Thyroid gland (tissue), 4 donors: ENCODE data around the gene STIM1. TPM values are rescaled to one million over a fixed set of nuclear protein-coding genes. Genes with fewer than 3 reads are reported as not detected.

Experiments
- DNase-seq, 2 donors: peaks; one replicate each; pipeline ENCODE4 v3.0.0-alpha.2; 2019
- H3K27ac ChIP-seq, 3 donors: fragments of 200-600 bp; sonication (generic); 1 replicate in 2 of 3; 2 replicates in 1 of 3; pipeline ENCODE4 v1.5.1; 2016 to 2019; ENCODE audit warnings: mild to moderate bottlenecking in 1 of 3, moderate library complexity in 1 of 3
- H3K27me3 ChIP-seq: fragments of 200-600 bp; sonication (generic); one replicate; pipeline ENCODE4 v1.5.1; 2019
- H3K36me3 ChIP-seq, 2 donors: fragments of 200-600 bp; sonication (generic); one replicate each; pipeline ENCODE4 v1.5.1; 2016 to 2019
- H3K4me1 ChIP-seq, 2 donors: fragments of 200-600 bp; sonication (generic); one replicate each; pipeline ENCODE4 v1.5.1; 2017 to 2019
- H3K4me3 ChIP-seq, 3 donors: fragments of 200-600 bp; sonication (generic); replicated peaks in 1 of 3; 1 replicate in 2 of 3; 2 replicates in 1 of 3; pipeline ENCODE4 v1.5.1; 2016; ENCODE audit warnings: mild to moderate bottlenecking in 1 of 3
- H3K9me3 ChIP-seq: fragments of 200-600 bp; sonication (generic); one replicate; pipeline ENCODE4 v1.5.1; 2017
- POLR2A ChIP-seq, 2 donors: fragments of 450-650 bp; IDR thresholded peaks; one replicate each; pipeline ENCODE4 v1.6.1; 2017; ENCODE audit warnings: antibody characterized with exemption in 2 of 2, mild to moderate bottlenecking in 2 of 2, moderate library complexity in 1 of 2
- WGBS, 2 donors: methylation state at CpG; one replicate each; pipeline ENCODE4 v1.1.5; 2017; 5-methylcytosine and 5-hydroxymethylcytosine counted together
- intact Hi-C: fragments of 100-400 bp; cut with DNase I; formaldehyde crosslinking; loops from one replicate; pipeline ENCODE4 v1.15.1; 2023
- total RNA-seq, 4 donors: library from RNA; depleted of rRNA; stranded (reverse); fragments of >200 nt; gene quantifications; one replicate each; pipeline ENCODE4 v1.2.3, GENCODE V29; 2016
- TF ChIP-seq, protein P1 (sequence below), 6 experiments: fragments of 200-600 bp in 3 of 6; fragments of 450-650 bp in 3 of 6; sonication (generic) in 3 of 6; IDR thresholded peaks; one replicate each; pipeline ENCODE4 v1.5.1; 2016 to 2019; ENCODE audit warnings: antibody characterized with exemption in 6 of 6, mild to moderate bottlenecking in 2 of 6, inconsistent platforms in 1 of 6, moderate library complexity in 1 of 6

STIM1 gene
- total RNA-seq, 4 donors from 2014 or later, result 54.3 to 89.2 (median 71.0) TPM

DNA sequence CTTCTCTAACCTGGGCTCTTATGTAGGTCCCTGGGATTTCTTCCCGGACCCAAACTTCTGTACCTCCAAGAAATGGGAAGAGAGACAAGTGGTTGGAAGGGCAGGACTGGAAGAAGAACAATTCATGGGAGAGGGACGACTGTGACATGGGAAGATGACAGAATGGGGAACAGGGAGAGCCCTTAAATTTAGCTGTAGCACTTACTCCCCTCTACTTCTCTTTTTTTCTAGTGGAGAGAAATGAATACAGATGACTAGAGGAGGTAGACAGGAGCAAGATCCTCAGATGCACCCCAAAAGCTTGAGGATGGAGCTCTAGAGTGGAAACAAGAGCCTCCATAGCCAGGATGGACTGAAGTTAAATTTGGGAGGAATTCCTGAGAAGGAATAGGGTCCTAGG is 17.0 kb upstream of the STIM1 start:
- Histone ChIP-seq H3K36me3 (no peaks in the 10 kb centered on the region), H3K27ac (no peak overlapping the region), H3K9me3 (no peaks in the 10 kb centered on the region), H3K27me3 (no peaks in the 10 kb centered on the region), H3K4me3 (no peak overlapping the region), H3K4me1 (peaks cover 0 to 32% of the 10 kb centered on the region in 2 donors)
- no peak for DNase-seq
- no peak for TF ChIP-seq POLR2A (IDR thresholded peaks at IDR 0.05)
- TF ChIP-seq, protein P1, sequence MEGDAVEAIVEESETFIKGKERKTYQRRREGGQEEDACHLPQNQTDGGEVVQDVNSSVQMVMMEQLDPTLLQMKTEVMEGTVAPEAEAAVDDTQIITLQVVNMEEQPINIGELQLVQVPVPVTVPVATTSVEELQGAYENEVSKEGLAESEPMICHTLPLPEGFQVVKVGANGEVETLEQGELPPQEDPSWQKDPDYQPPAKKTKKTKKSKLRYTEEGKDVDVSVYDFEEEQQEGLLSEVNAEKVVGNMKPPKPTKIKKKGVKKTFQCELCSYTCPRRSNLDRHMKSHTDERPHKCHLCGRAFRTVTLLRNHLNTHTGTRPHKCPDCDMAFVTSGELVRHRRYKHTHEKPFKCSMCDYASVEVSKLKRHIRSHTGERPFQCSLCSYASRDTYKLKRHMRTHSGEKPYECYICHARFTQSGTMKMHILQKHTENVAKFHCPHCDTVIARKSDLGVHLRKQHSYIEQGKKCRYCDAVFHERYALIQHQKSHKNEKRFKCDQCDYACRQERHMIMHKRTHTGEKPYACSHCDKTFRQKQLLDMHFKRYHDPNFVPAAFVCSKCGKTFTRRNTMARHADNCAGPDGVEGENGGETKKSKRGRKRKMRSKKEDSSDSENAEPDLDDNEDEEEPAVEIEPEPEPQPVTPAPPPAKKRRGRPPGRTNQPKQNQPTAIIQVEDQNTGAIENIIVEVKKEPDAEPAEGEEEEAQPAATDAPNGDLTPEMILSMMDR (IDR thresholded peaks at IDR 0.05), result no peak
- intact Hi-C loops, result no loop called here
- 85 to 90% methylated on average over 2 of the region's 2 CpGs for WGBS, 2 donors

DNA sequence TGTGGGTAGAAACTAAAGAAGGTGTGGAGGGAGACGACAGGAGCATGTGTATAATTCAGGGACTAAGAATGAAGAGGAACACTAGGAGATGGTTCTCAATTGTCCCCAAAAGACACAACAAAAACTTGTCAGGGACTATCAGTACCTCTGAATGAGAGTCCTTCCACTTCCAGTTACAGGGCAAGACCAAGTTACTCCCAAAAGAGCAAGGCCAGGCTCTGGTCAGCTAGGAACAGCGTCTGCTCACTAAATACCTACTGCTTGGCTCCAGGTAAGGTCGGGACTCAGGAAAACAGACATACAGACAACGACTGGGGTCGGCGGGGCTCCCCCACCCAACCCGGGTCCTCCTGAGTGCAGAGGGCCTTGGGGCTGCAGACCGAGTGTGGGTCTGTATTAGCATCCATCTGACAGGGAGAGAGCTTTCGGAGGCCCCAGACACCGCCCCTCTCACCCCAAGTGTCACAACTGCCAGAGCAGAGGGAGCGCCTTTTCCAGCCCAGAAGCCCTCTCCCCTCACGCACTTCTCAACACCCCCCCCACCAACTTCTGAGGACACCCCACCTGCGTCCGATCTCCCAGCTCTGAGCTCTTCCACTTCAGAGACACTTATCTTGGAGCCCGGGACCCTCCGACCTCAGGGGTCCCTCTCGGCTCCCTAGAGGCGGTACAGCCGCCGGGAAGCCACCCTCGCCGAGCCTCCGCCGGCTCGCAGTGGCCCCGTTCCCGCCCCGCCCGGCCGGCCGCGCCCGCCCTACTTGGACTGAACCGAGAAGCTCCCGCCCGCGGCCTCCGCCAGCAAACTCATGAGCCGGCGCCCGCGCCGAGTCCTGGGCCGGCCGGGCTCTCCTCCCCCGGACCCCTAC is 15.2 kb upstream of the STIM1 start:
- intact Hi-C loops, result no loop called here
- no peaks in the 10 kb centered on the region for H3K27me3 ChIP-seq
- H3K4me1 ChIP-seq, result peaks cover 0 to 20% of the 10 kb centered on the region in 2 donors
- peak in 1 of 2 donors; percentile 42 for TF ChIP-seq POLR2A (IDR thresholded peaks at IDR 0.05)
- TF ChIP-seq, protein P1 (IDR thresholded peaks at IDR 0.05), result no peak
- H3K4me3 ChIP-seq, result peak overlapping the region; percentile 53 to 99 (median 66)
- peak overlapping the region; percentile 96 to 99 (median 97) for H3K27ac ChIP-seq
- WGBS, 2 donors, result 4 to 7% methylated on average over 16 to 18 of the region's 46 CpGs
- no peak for DNase-seq
- H3K36me3 ChIP-seq, result no peaks in the 10 kb centered on the region
- no peaks in the 10 kb centered on the region for H3K9me3 ChIP-seq

DNA sequence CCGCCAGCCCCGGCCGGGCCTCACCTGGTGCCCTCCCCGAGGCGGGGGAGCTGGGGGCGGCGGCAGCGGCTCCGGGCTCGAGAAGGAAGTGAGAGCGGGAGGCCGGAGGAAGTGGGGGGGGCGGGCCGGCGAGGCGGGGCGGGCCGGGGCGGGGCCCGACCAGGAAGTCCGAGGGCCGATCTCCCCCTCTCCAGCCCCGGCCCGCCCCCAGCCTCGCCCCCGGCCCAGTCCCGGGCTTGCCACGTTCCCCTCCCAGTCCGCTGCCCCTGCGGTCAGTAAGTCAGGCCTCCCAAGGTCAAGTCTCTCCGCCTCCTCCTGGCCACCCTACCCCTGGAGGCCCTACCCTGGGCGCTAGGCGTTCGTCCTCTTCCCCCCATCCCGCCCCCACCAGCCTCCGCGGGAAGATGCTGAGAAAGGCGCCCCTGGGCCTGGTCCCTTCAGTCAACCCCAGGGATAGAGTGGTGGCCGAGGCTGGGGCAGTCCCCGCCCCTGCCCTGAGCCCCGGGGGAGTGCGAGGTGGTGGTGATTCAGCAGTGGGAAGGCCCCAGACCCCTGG is 14.5 kb upstream of the STIM1 start, which contains the start of gene RHOG:
RHOG (minus strand) TSS at position 90 of the 556 bp plus-strand sequence. CDS start 12,821 bp downstream, outside the sequence.
- Histone ChIP-seq H3K27me3 (no peaks in the 10 kb centered on the region), H3K27ac (peak within 1 kb of the TSS; percentile 96 to 99 (median 97)), H3K4me1 (peaks cover 0 to 16% of the 10 kb centered on the region in 2 donors), H3K9me3 (no peaks in the 10 kb centered on the region), H3K36me3 (no peaks in the 10 kb centered on the region), H3K4me3 (peak within 1 kb of the TSS; percentile 69 to 99 (median 74))
- intact Hi-C loops, result no loop called here
- WGBS, 2 donors, result no CpG with 5 or more reads among the region's 42 CpGs
- DNase-seq, result peak; percentile 75 to 79
- TF ChIP-seq POLR2A (IDR thresholded peaks at IDR 0.05), result no peak
- TF ChIP-seq, protein P1 (IDR thresholded peaks at IDR 0.05), result no peak

DNA sequence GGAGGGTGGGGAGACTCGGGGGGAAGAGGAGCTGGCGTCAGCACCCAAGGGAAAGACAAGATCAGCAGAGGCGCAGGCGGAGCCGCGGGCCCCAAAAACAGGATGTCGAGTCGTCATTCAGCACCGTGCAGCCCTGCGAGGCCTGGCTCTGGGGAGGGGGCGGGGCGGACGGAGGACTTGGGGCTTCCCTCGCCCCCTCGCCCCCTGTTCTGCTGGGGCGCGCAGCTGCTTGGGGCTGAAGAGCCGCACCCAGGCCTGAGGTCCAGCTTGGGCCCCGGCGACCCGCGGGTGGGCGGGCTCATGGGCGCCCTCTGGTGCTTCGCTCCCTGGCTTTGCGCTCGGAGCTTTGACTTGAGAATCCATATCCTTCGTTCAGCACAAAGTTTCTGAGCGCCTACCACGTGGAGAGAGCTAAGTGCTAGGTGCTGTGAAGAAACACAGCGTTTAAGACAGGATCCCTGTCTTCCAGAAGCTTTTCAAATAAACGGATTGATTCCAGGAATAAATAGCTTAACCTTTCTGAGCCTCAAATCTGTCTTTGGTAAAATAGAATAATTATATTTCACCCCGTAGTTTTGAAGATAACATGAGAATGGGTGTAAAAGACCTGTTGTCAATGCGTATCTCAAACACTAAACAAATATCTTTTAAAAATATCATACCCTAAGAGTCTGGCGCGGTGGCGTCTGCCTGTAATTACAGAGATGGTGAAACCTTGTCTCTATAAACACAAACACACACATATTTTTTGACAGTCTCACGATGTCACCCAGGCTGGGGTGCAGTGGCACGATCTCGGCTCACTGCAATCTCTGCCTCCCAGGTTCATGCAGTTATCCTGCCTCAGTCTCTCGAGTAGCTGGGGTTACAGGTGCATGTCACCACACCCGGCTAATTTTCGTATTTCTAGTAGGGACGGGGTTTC is 13.8 kb upstream of the STIM1 start:
- no peaks in the 10 kb centered on the region for H3K27me3 ChIP-seq
- no peaks in the 10 kb centered on the region for H3K9me3 ChIP-seq
- H3K36me3 ChIP-seq, result no peaks in the 10 kb centered on the region
- peak in 1 of 2 donors; percentile 48 for TF ChIP-seq POLR2A (IDR thresholded peaks at IDR 0.05)
- TF ChIP-seq, protein P1 (IDR thresholded peaks at IDR 0.05), result peak; percentile 45 to 89 (median 61)
- intact Hi-C loops, result no loop called here
- H3K4me1 ChIP-seq, result peaks cover 0 to 16% of the 10 kb centered on the region in 2 donors
- WGBS, 2 donors, result 36 to 40% methylated on average over 26 to 29 of the region's 44 CpGs
- DNase-seq, result peak; percentile 83
- H3K4me3 ChIP-seq, result peak overlapping the region; percentile 69 to 99 (median 74)
- peak overlapping the region; percentile 96 to 99 (median 97) for H3K27ac ChIP-seq
